ENCODE data around the gene OR9Q2. TPM values are rescaled to one million over a fixed set of nuclear protein-coding genes. Genes with fewer than 3 reads are reported as not detected.

The OR9Q2 gene
- total RNA-seq, 1 experiment from 2014 or later: not detected

- BruUV-seq (replicated peaks): no TSS peak
- H3K9me3 ChIP-seq: no peaks in the 10 kb centered on the region
- Mint-ChIP-seq H3K9me3 (ENCODE audit: unreplicated experiment) (peaks cover 10% of the 10 kb centered on the region), H3K4me3 (ENCODE audit: unreplicated experiment) (no peak overlapping the region), H3K27me3 (ENCODE audit: insufficient read depth, unreplicated experiment) (no peaks in the 10 kb centered on the region), H3K36me3 (ENCODE audit: insufficient read depth, unreplicated experiment) (no peaks in the 10 kb centered on the region), H3K4me1 (ENCODE audit: low read depth, unreplicated experiment) (no peaks in the 10 kb centered on the region), H3K27ac (ENCODE audit: unreplicated experiment) (no peak overlapping the region)
- no peaks in the 10 kb centered on the region for H3K27me3 ChIP-seq (replicated peaks; ENCODE audit: control insufficient read depth, insufficient read depth, low read length)
- ChIA-PET CTCF (no interaction called here), POLR2A (no interaction called here)
- DNase-seq: no peak
- no peak for TF ChIP-seq CTCF (IDR thresholded peaks at IDR 0.05; ENCODE audit: insufficient read depth in 1 of 2, low read depth in 1 of 2, low read length in 1 of 2, severe bottlenecking in 1 of 2, unreplicated experiment in 1 of 2)
- intact Hi-C loops (cut with micrococcal nuclease; ENCODE audit: unreplicated experiment): no loop called here
- no peak overlapping the region for H3K4me3 ChIP-seq (ENCODE audit: low read depth, low read length)
- H3K36me3 ChIP-seq (ENCODE audit: control insufficient read depth, insufficient read depth, low read length): no peaks in the 10 kb centered on the region
- H3K4me1 ChIP-seq: no peaks in the 10 kb centered on the region
Measured at GRCh38 chr11:58177409-58178054, 11.3 kb upstream of the OR9Q2 start.

GRCh38 chr11:58178444-58178843, 10.4 kb upstream of the OR9Q2 start:
- intact Hi-C loops (cut with micrococcal nuclease; ENCODE audit: unreplicated experiment): no loop called here
- no TSS peak for BruUV-seq (replicated peaks)
- no peaks in the 10 kb centered on the region for H3K36me3 ChIP-seq (ENCODE audit: control insufficient read depth, insufficient read depth, low read length)
- POLR2A ChIA-PET: no interaction called here
- CTCF ChIA-PET: no interaction called here
- peaks cover 10% of the 10 kb centered on the region for H3K9me3 Mint-ChIP-seq (ENCODE audit: unreplicated experiment)
- peak overlapping the region; percentile 17 for H3K27ac Mint-ChIP-seq (ENCODE audit: unreplicated experiment)
- no peaks in the 10 kb centered on the region for H3K36me3 Mint-ChIP-seq (ENCODE audit: insufficient read depth, unreplicated experiment)
- no peak for TF ChIP-seq CTCF (IDR thresholded peaks at IDR 0.05; ENCODE audit: insufficient read depth in 1 of 2, low read depth in 1 of 2, low read length in 1 of 2, severe bottlenecking in 1 of 2, unreplicated experiment in 1 of 2)
- H3K4me3 ChIP-seq (ENCODE audit: low read depth, low read length): no peak overlapping the region
- no peaks in the 10 kb centered on the region for H3K27me3 Mint-ChIP-seq (ENCODE audit: insufficient read depth, unreplicated experiment)
- no peaks in the 10 kb centered on the region for H3K27me3 ChIP-seq (replicated peaks; ENCODE audit: control insufficient read depth, insufficient read depth, low read length)
- H3K9me3 ChIP-seq: no peaks in the 10 kb centered on the region
- no peak overlapping the region for H3K4me3 Mint-ChIP-seq (ENCODE audit: unreplicated experiment)
- no peaks in the 10 kb centered on the region for H3K4me1 ChIP-seq
- H3K4me1 Mint-ChIP-seq (ENCODE audit: low read depth, unreplicated experiment): no peaks in the 10 kb centered on the region
- no peak for DNase-seq

DNA sequence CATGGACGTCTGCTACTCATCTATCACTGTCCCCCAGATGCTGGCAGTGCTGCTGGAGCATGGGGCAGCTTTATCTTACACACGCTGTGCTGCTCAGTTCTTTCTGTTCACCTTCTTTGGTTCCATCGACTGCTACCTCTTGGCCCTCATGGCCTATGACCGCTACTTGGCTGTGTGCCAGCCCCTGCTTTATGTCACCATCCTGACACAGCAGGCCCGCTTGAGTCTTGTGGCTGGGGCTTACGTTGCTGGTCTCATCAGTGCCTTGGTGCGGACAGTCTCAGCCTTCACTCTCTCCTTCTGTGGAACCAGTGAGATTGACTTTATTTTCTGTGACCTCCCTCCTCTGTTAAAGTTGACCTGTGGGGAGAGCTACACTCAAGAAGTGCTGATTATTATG, 9.2 kb upstream of the OR9Q2 start:
- intact Hi-C loops (cut with micrococcal nuclease; ENCODE audit: unreplicated experiment): no loop called here
- H3K4me1 ChIP-seq: no peaks in the 10 kb centered on the region; the same call in 1 of the 2 replicates
- H3K27ac Mint-ChIP-seq (ENCODE audit: unreplicated experiment): no peak overlapping the region
- ChIA-PET POLR2A (no interaction called here), CTCF (no interaction called here)
- no peak overlapping the region for H3K4me3 Mint-ChIP-seq (ENCODE audit: unreplicated experiment)
- BruUV-seq (replicated peaks): no TSS peak
- TF ChIP-seq CTCF (IDR thresholded peaks at IDR 0.05; ENCODE audit: insufficient read depth in 1 of 2, low read depth in 1 of 2, low read length in 1 of 2, severe bottlenecking in 1 of 2, unreplicated experiment in 1 of 2): no peak
- H3K4me1 Mint-ChIP-seq (ENCODE audit: low read depth, unreplicated experiment): no peaks in the 10 kb centered on the region
- no peaks in the 10 kb centered on the region for H3K27me3 ChIP-seq (replicated peaks; ENCODE audit: control insufficient read depth, insufficient read depth, low read length)
- no peaks in the 10 kb centered on the region for H3K36me3 ChIP-seq (ENCODE audit: control insufficient read depth, insufficient read depth, low read length)
- H3K4me3 ChIP-seq (ENCODE audit: low read depth, low read length): no peak overlapping the region
- H3K9me3 ChIP-seq: no peaks in the 10 kb centered on the region
- no peaks in the 10 kb centered on the region for H3K36me3 Mint-ChIP-seq (ENCODE audit: insufficient read depth, unreplicated experiment)
- peaks cover 10% of the 10 kb centered on the region for H3K9me3 Mint-ChIP-seq (ENCODE audit: unreplicated experiment)
- no peak for DNase-seq
- H3K27me3 Mint-ChIP-seq (ENCODE audit: insufficient read depth, unreplicated experiment): no peaks in the 10 kb centered on the region

Data from Caco-2 (cell line).